Loucy (cell line): ENCODE measurements around the gene XPO5.
"Not testable (repeated sequence)": the region's sequence is repeated elsewhere in the genome, so short reads cannot be mapped to it uniquely, and the experiment has no call there.

Experiments
- H2AFZ ChIP-seq: fragments of 200-600 bp; sonication (generic); 2 replicates; pipeline ENCODE4 v1.6.0; 2016; ENCODE audit warnings: antibody characterized with exemption, mild to moderate bottlenecking, low read length, moderate library complexity
- H3F3A ChIP-seq: fragments of 200-600 bp; 2 replicates; pipeline ENCODE4 v1.6.0; 2016; ENCODE audit warnings: antibody characterized with exemption, low read depth, mild to moderate bottlenecking
- H3K27me3 ChIP-seq: fragments of 200-600 bp; sonication (generic); 2 replicates; pipeline ENCODE4 v1.6.1; 2014; ENCODE audit warnings: low read length, mild to moderate bottlenecking; ENCODE audit not compliant: insufficient read depth, poor library complexity, severe bottlenecking
- H3K36me3 ChIP-seq: fragments of 200-600 bp; sonication (generic); 2 replicates; pipeline ENCODE4 v1.6.1; 2016; ENCODE audit warnings: low read length; ENCODE audit not compliant: insufficient read depth
- H3K4me1 ChIP-seq: fragments of 200-600 bp; sonication (generic); 2 replicates; pipeline ENCODE4 v1.5.1; 2014; ENCODE audit warnings: low read length, mild to moderate bottlenecking; ENCODE audit not compliant: insufficient read depth, poor library complexity, severe bottlenecking
- H3K4me2 ChIP-seq: fragments of 200-600 bp; sonication (generic); 2 replicates; pipeline ENCODE4 v1.6.0; 2014; ENCODE audit warnings: antibody characterized with exemption, low read length, low read depth, mild to moderate bottlenecking; ENCODE audit not compliant: poor library complexity, severe bottlenecking
- H3K4me3 ChIP-seq: fragments of 200-600 bp; sonication (generic); 2 replicates; pipeline ENCODE4 v1.5.1; 2014; ENCODE audit warnings: low read length, mild to moderate bottlenecking, mixed read lengths; ENCODE audit not compliant: poor library complexity, severe bottlenecking
- H3K79me2 ChIP-seq: fragments of 200-600 bp; sonication (generic); 2 replicates; pipeline ENCODE4 v1.6.1; 2014; ENCODE audit warnings: low read length; ENCODE audit not compliant: insufficient read depth
- H3K9ac ChIP-seq: fragments of 200-600 bp; sonication (generic); 2 replicates; pipeline ENCODE4 v1.6.0; 2014; ENCODE audit warnings: mild to moderate bottlenecking, low read depth, low read length, moderate library complexity; ENCODE audit not compliant: poor library complexity, severe bottlenecking
- H3K9me2 ChIP-seq: fragments of 200-600 bp; sonication (generic); replicated peaks from 2 replicates; pipeline ENCODE4 v1.6.1; 2016; ENCODE audit warnings: low read depth, low read length, mixed read lengths
- H3K9me3 ChIP-seq: fragments of 200-600 bp; sonication (generic); 2 replicates; pipeline ENCODE4 v1.6.1; 2014; ENCODE audit warnings: mild to moderate bottlenecking, antibody characterized with exemption, low read length, low read depth; ENCODE audit not compliant: insufficient read depth
- H4K20me1 ChIP-seq: fragments of 200-600 bp; sonication (generic); 2 replicates; pipeline ENCODE4 v1.6.0; 2014; ENCODE audit warnings: antibody characterized with exemption, low read length, mild to moderate bottlenecking; ENCODE audit not compliant: insufficient read depth, poor library complexity, severe bottlenecking
- CTCF ChIP-seq: fragments of 200-600 bp; sonication (generic); conservative IDR thresholded peaks from 2 replicates; pipeline ENCODE4 v1.5.1; 2014; ENCODE audit warnings: mild to moderate bottlenecking, antibody characterized with exemption, low read length
- EZH2phosphoT487 ChIP-seq: fragments of 200-600 bp; IDR thresholded peaks from 2 replicates; pipeline ENCODE4 v1.6.1; 2018; ENCODE audit warnings: antibody characterized with exemption, mild to moderate bottlenecking, moderate library complexity, borderline replicate concordance

Gene XPO5

GRCh38 chr6:43540507-43540906 lies 35.3 kb downstream of the XPO5 start:
- H3K4me2 ChIP-seq: no peak overlapping the region
- H4K20me1 ChIP-seq: no peaks in the 10 kb centered on the region
- H3F3A ChIP-seq: no peaks in the 10 kb centered on the region
- H3K9ac ChIP-seq: no peak overlapping the region
- H3K9me2 ChIP-seq: no peaks in the 10 kb centered on the region
- no peak overlapping the region for H2AFZ ChIP-seq
- H3K4me3 ChIP-seq: no peak overlapping the region
- no peaks in the 10 kb centered on the region for H3K9me3 ChIP-seq
- no peaks in the 10 kb centered on the region for H3K79me2 ChIP-seq
- TF ChIP-seq EZH2phosphoT487 (no peak), CTCF (no peak)
- no peaks in the 10 kb centered on the region for H3K4me1 ChIP-seq
- H3K27me3 ChIP-seq: no peaks in the 10 kb centered on the region
- H3K36me3 ChIP-seq: peaks cover 48% of the 10 kb centered on the region

DNA sequence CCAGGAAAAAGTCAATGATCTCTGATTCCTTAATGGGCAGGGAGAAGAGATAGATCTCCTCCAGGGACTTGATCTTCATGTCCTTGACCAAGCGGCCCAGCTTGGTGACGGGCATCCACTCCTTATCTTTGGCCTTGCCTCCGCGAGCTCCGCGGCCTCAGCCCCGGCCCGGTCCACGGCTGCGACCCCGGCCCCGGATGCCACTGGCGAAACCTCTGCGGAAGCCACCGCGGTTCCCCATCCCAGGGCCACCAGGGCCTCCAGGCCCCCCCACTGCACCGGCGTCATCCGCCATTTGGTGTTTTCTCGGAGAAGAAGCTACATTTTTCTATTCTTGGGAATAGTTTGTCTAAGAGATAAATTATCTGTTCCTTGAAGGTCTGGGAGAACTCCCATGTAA lies 36.4 kb downstream of the XPO5 start:
- H3F3A ChIP-seq, H3K9ac ChIP-seq, H3K27me3 ChIP-seq, H3K4me3 ChIP-seq, H3K4me1 ChIP-seq, H4K20me1 ChIP-seq, H2AFZ ChIP-seq, H3K4me2 ChIP-seq, H3K79me2 ChIP-seq, H3K9me2 ChIP-seq, H3K9me3 ChIP-seq: not testable (repeated sequence)
- H3K36me3 ChIP-seq: peaks cover 42% of the 10 kb centered on the region

GRCh38 chr6:43538986-43539385 lies 36.9 kb downstream of the XPO5 start:
- H3K27me3 ChIP-seq, H3K9ac ChIP-seq, H3K79me2 ChIP-seq, H3K9me3 ChIP-seq, H3F3A ChIP-seq, H4K20me1 ChIP-seq, H2AFZ ChIP-seq, H3K9me2 ChIP-seq, H3K4me2 ChIP-seq, H3K4me3 ChIP-seq, H3K4me1 ChIP-seq: not testable (repeated sequence)
- H3K36me3 ChIP-seq: peaks cover 38% of the 10 kb centered on the region

- Histone ChIP-seq H3K79me2 (no peaks in the 10 kb centered on the region), H3K36me3 (peaks cover 62% of the 10 kb centered on the region), H3K4me1 (no peaks in the 10 kb centered on the region), H4K20me1 (no peaks in the 10 kb centered on the region), H2AFZ (no peak overlapping the region), H3K9me3 (no peaks in the 10 kb centered on the region), H3K4me3 (no peak overlapping the region), H3F3A (no peaks in the 10 kb centered on the region), H3K9ac (no peak overlapping the region), H3K9me2 (no peaks in the 10 kb centered on the region), H3K27me3 (no peaks in the 10 kb centered on the region), H3K4me2 (no peak overlapping the region)
- TF ChIP-seq CTCF (no peak), EZH2phosphoT487 (no peak)
These were observed 43.6 kb downstream of the XPO5 start for GRCh38 chr6:43532201-43532600.
